ENCODE results near the gene RBMS3.
A peak's percentile ranks its signal among the peaks of the same experiment; 100 is the strongest.
"Not testable (repeated sequence)": the region's sequence is repeated elsewhere in the genome, so short reads cannot be mapped to it uniquely, and the experiment has no call there.

Gene RBMS3

GRCh38 chr3:29802057-29802456 lies 521.2 kb downstream of the RBMS3 start:
- Histone ChIP-seq H2BK120ac (ENCODE audit: insufficient read depth, low read length, poor library complexity) (no peak overlapping the region), H3K4ac (ENCODE audit: low read depth, low read length) (no peak overlapping the region), H3K4me2 (ENCODE audit: low read length) (no peak overlapping the region), H3K9me3 (ENCODE audit: insufficient read depth, low read depth, low read length) (no peaks in the 10 kb centered on the region), H3K27ac (ENCODE audit: low read depth, low read length) (no peak overlapping the region), H2AFZ (ENCODE audit: insufficient read depth, low read length, poor library complexity) (no peak overlapping the region), H3K27me3 (ENCODE audit: insufficient read depth, low read length) (no peaks in the 10 kb centered on the region), H2BK5ac (ENCODE audit: low read depth, low read length, poor library complexity) (no peak overlapping the region), H3K36me3 (ENCODE audit: control insufficient read depth in 1 of 2, insufficient read depth in 2 of 2, low read length in 2 of 2) (no peaks in the 10 kb centered on the region), H3K9ac (ENCODE audit: low read length) (no peak overlapping the region), H3K14ac (ENCODE audit: low read length) (no peak overlapping the region), H3K23ac (ENCODE audit: low read length) (no peak overlapping the region), H2AK5ac (ENCODE audit: low read length) (no peak overlapping the region), H3K79me1 (ENCODE audit: low read length) (no peaks in the 10 kb centered on the region), H3K4me3 (ENCODE audit: low read depth, low read length) (no peak overlapping the region), H4K8ac (ENCODE audit: low read depth, low read length) (no peak overlapping the region), H2BK12ac (ENCODE audit: low read length) (no peak overlapping the region), H3K18ac (ENCODE audit: low read length) (no peak overlapping the region), H3K4me1 (ENCODE audit: control insufficient read depth in 1 of 2, insufficient read depth in 2 of 2, low read length in 2 of 2) (no peaks in the 10 kb centered on the region), H3K79me2 (ENCODE audit: control insufficient read depth, insufficient read depth, low read length, poor library complexity) (no peaks in the 10 kb centered on the region), H4K91ac (ENCODE audit: low read depth, low read length) (no peak overlapping the region), H4K12ac (ENCODE audit: low read depth, low read length) (no peak overlapping the region)
- WGBS (ENCODE audit: extremely low coverage, insufficient coverage, insufficient read length), result no CpG with 5 or more reads among the region's 4 CpGs
- DNase-seq, result peak in 1 of 2 donors; percentile 12

GRCh38 chr3:29804044-29804443 lies 523.2 kb downstream of the RBMS3 start:
- Histone ChIP-seq H4K91ac (ENCODE audit: low read depth, low read length) (no peak overlapping the region), H3K23ac (ENCODE audit: low read length) (no peak overlapping the region), H3K36me3 (ENCODE audit: control insufficient read depth in 1 of 2, insufficient read depth in 2 of 2, low read length in 2 of 2) (no peaks in the 10 kb centered on the region), H2AK5ac (ENCODE audit: low read length) (no peak overlapping the region), H2BK5ac (ENCODE audit: low read depth, low read length, poor library complexity) (no peak overlapping the region), H3K27ac (ENCODE audit: low read depth, low read length) (no peak overlapping the region), H4K8ac (ENCODE audit: low read depth, low read length) (no peak overlapping the region), H3K9ac (ENCODE audit: low read length) (no peak overlapping the region), H3K79me2 (ENCODE audit: control insufficient read depth, insufficient read depth, low read length, poor library complexity) (no peaks in the 10 kb centered on the region), H4K12ac (ENCODE audit: low read depth, low read length) (no peak overlapping the region), H3K4me3 (ENCODE audit: low read depth, low read length) (no peak overlapping the region), H2BK12ac (ENCODE audit: low read length) (no peak overlapping the region), H2BK120ac (ENCODE audit: insufficient read depth, low read length, poor library complexity) (no peak overlapping the region), H3K4ac (ENCODE audit: low read depth, low read length) (no peak overlapping the region), H3K27me3 (ENCODE audit: insufficient read depth, low read length) (no peaks in the 10 kb centered on the region), H3K4me2 (ENCODE audit: low read length) (no peak overlapping the region), H3K18ac (ENCODE audit: low read length) (no peak overlapping the region), H3K4me1 (ENCODE audit: control insufficient read depth in 1 of 2, insufficient read depth in 2 of 2, low read length in 2 of 2) (no peaks in the 10 kb centered on the region), H2AFZ (ENCODE audit: insufficient read depth, low read length, poor library complexity) (no peak overlapping the region), H3K79me1 (ENCODE audit: low read length) (no peaks in the 10 kb centered on the region), H3K9me3 (ENCODE audit: insufficient read depth, low read depth, low read length) (no peaks in the 10 kb centered on the region), H3K14ac (ENCODE audit: low read length) (no peak overlapping the region)
- no peak for DNase-seq

GRCh38 chr3:29805757-29806156 lies 524.9 kb downstream of the RBMS3 start:
- Histone ChIP-seq H3K14ac (ENCODE audit: low read length) (no peak overlapping the region), H4K12ac (ENCODE audit: low read depth, low read length) (no peak overlapping the region), H3K27ac (ENCODE audit: low read depth, low read length) (no peak overlapping the region), H3K36me3 (ENCODE audit: control insufficient read depth in 1 of 2, insufficient read depth in 2 of 2, low read length in 2 of 2) (no peaks in the 10 kb centered on the region), H2BK120ac (ENCODE audit: insufficient read depth, low read length, poor library complexity) (no peak overlapping the region), H3K18ac (ENCODE audit: low read length) (no peak overlapping the region), H3K4me3 (ENCODE audit: low read depth, low read length) (no peak overlapping the region), H3K79me1 (ENCODE audit: low read length) (no peaks in the 10 kb centered on the region), H3K9ac (ENCODE audit: low read length) (no peak overlapping the region), H3K23ac (ENCODE audit: low read length) (no peak overlapping the region), H3K4me2 (ENCODE audit: low read length) (no peak overlapping the region), H2AFZ (ENCODE audit: insufficient read depth, low read length, poor library complexity) (no peak overlapping the region), H2BK12ac (ENCODE audit: low read length) (no peak overlapping the region), H3K27me3 (ENCODE audit: insufficient read depth, low read length) (no peaks in the 10 kb centered on the region), H2BK5ac (ENCODE audit: low read depth, low read length, poor library complexity) (no peak overlapping the region), H4K8ac (ENCODE audit: low read depth, low read length) (no peak overlapping the region), H3K79me2 (ENCODE audit: control insufficient read depth, insufficient read depth, low read length, poor library complexity) (no peaks in the 10 kb centered on the region), H3K4ac (ENCODE audit: low read depth, low read length) (no peak overlapping the region), H3K9me3 (ENCODE audit: insufficient read depth, low read depth, low read length) (no peaks in the 10 kb centered on the region), H2AK5ac (ENCODE audit: low read length) (no peak overlapping the region), H4K91ac (ENCODE audit: low read depth, low read length) (no peak overlapping the region), H3K4me1 (ENCODE audit: control insufficient read depth in 1 of 2, insufficient read depth in 2 of 2, low read length in 2 of 2) (no peaks in the 10 kb centered on the region)
- peak; percentile 32 to 82 for DNase-seq
- WGBS (ENCODE audit: extremely low coverage, insufficient coverage, insufficient read length), result no CpG with 5 or more reads among the region's 1 CpG

- H2AFZ ChIP-seq (ENCODE audit: insufficient read depth, low read length, poor library complexity); H2BK12ac ChIP-seq (ENCODE audit: low read length); H3K27ac ChIP-seq (ENCODE audit: low read depth, low read length); H4K8ac ChIP-seq (ENCODE audit: low read depth, low read length); H3K23ac ChIP-seq (ENCODE audit: low read length); H4K12ac ChIP-seq (ENCODE audit: low read depth, low read length); H3K4me2 ChIP-seq (ENCODE audit: low read length); H2BK5ac ChIP-seq (ENCODE audit: low read depth, low read length, poor library complexity); H3K4me1 ChIP-seq (ENCODE audit: control insufficient read depth in 1 of 2, insufficient read depth in 2 of 2, low read length in 2 of 2); H2AK5ac ChIP-seq (ENCODE audit: low read length); H3K4me3 ChIP-seq (ENCODE audit: low read depth, low read length); H3K14ac ChIP-seq (ENCODE audit: low read length); H3K4ac ChIP-seq (ENCODE audit: low read depth, low read length); H3K36me3 ChIP-seq (ENCODE audit: control insufficient read depth in 1 of 2, insufficient read depth in 2 of 2, low read length in 2 of 2); H4K91ac ChIP-seq (ENCODE audit: low read depth, low read length); H3K18ac ChIP-seq (ENCODE audit: low read length); H3K79me1 ChIP-seq (ENCODE audit: low read length); H3K79me2 ChIP-seq (ENCODE audit: control insufficient read depth, insufficient read depth, low read length, poor library complexity); H2BK120ac ChIP-seq (ENCODE audit: insufficient read depth, low read length, poor library complexity); H3K9ac ChIP-seq (ENCODE audit: low read length); H3K9me3 ChIP-seq (ENCODE audit: insufficient read depth, low read depth, low read length); H3K27me3 ChIP-seq (ENCODE audit: insufficient read depth, low read length): not testable (repeated sequence)
- DNase-seq, result peak in 1 of 2 donors; percentile 71
- no CpG with 5 or more reads among the region's 3 CpGs for WGBS (ENCODE audit: extremely low coverage, insufficient coverage, insufficient read length)
These were observed 527.5 kb downstream of the RBMS3 start for GRCh38 chr3:29808324-29808723.

- no peak overlapping the region for H3K9ac ChIP-seq (ENCODE audit: low read length)
- H2AK5ac ChIP-seq (ENCODE audit: low read length), result no peak overlapping the region
- no peaks in the 10 kb centered on the region for H3K4me1 ChIP-seq (ENCODE audit: control insufficient read depth in 1 of 2, insufficient read depth in 2 of 2, low read length in 2 of 2)
- H3K23ac ChIP-seq (ENCODE audit: low read length), result no peak overlapping the region
- no peak for DNase-seq
- H4K12ac ChIP-seq (ENCODE audit: low read depth, low read length), result no peak overlapping the region
- H3K79me1 ChIP-seq (ENCODE audit: low read length), result no peaks in the 10 kb centered on the region
- H3K4me2 ChIP-seq (ENCODE audit: low read length), result no peak overlapping the region
- no peak overlapping the region for H3K4ac ChIP-seq (ENCODE audit: low read depth, low read length)
- H3K9me3 ChIP-seq (ENCODE audit: insufficient read depth, low read depth, low read length), result no peaks in the 10 kb centered on the region
- H3K79me2 ChIP-seq (ENCODE audit: control insufficient read depth, insufficient read depth, low read length, poor library complexity), result no peaks in the 10 kb centered on the region
- no peak overlapping the region for H3K14ac ChIP-seq (ENCODE audit: low read length)
- no peak overlapping the region for H2AFZ ChIP-seq (ENCODE audit: insufficient read depth, low read length, poor library complexity)
- H2BK12ac ChIP-seq (ENCODE audit: low read length), result no peak overlapping the region
- no peak overlapping the region for H4K8ac ChIP-seq (ENCODE audit: low read depth, low read length)
- no peak overlapping the region for H3K4me3 ChIP-seq (ENCODE audit: low read depth, low read length)
- no peak overlapping the region for H4K91ac ChIP-seq (ENCODE audit: low read depth, low read length)
- H2BK5ac ChIP-seq (ENCODE audit: low read depth, low read length, poor library complexity), result no peak overlapping the region
- H2BK120ac ChIP-seq (ENCODE audit: insufficient read depth, low read length, poor library complexity), result no peak overlapping the region
- H3K18ac ChIP-seq (ENCODE audit: low read length), result no peak overlapping the region
- no peak overlapping the region for H3K27ac ChIP-seq (ENCODE audit: low read depth, low read length)
- H3K27me3 ChIP-seq (ENCODE audit: insufficient read depth, low read length), result no peaks in the 10 kb centered on the region
- H3K36me3 ChIP-seq (ENCODE audit: control insufficient read depth in 1 of 2, insufficient read depth in 2 of 2, low read length in 2 of 2), result no peaks in the 10 kb centered on the region
These were observed 541.2 kb downstream of the RBMS3 start for GRCh38 chr3:29822071-29822470.
